ENCODE results near the gene SPDYE16.
"Not testable (repeated sequence)": the region's sequence is repeated elsewhere in the genome, so short reads cannot be mapped to it uniquely, and the experiment has no call there.

Gene SPDYE16

DNA sequence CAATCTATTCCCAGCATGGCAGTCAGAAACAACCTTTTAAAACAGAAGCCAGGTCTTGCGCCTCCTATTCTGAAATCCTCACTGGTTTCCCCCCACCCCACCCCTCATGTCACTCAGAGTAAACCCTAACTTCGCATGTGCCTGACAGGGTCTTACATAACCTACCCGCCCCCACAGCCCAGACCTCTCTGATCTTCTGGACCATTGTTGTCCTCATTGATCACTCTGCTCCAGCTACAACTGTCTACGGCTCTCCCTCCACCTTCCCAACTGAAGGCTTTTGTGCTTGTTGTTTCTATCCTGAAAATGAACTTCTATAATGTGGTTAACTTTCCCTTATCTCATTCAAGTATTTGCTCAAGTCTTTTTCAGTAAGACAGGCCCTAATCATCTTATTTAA is 17.1 kb upstream of the SPDYE16 start:
- not testable (repeated sequence) for DNase-seq (ENCODE audit: low read depth in 2 of 2); H3K4me3 ChIP-seq (replicated peaks in 1 of 2; ENCODE audit: low read depth in 2 of 2, low read length in 2 of 2)

DNA sequence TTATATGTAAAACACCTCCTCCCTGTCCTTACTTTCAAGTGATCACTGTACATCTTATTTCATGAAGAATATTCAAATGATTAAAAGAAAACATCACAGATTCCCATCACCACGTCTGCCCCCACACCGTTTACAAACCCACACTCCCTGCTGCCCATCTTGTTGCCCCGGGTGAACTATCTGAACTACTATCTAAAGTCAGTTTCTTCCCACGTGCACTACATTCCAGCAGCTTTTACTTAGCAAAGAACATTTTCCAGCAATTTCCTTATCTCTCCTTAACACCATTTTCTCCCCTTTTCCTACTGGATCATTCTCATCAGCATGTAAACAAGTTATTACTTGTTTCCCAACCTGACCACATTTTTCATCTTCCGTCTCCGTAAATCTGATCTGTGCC is 16.6 kb upstream of the SPDYE16 start:
- not testable (repeated sequence) for DNase-seq (ENCODE audit: low read depth in 2 of 2); H3K4me3 ChIP-seq (replicated peaks in 1 of 2; ENCODE audit: low read depth in 2 of 2, low read length in 2 of 2)

DNA sequence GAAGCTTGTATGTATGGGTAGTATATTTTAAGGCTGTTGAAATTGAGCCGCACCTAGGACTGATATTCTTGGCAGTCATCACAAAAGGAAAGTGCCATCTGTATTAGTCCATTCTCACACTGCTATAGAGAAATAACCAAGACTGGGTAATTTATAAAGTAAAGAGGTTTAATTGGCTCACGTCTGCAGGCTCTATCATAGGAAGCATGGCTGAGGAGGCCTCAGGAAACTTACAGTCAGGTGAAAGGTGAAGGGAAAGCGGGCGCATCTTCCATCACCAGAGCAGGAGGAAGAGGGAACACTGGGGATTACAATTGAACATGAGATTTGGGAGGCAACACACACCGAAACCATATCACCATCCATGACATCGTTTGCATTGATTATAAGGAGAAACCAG is 8.9 kb upstream of the SPDYE16 start:
- H3K4me3 ChIP-seq (replicated peaks in 1 of 2; ENCODE audit: low read depth in 2 of 2, low read length in 2 of 2); DNase-seq (ENCODE audit: low read depth in 2 of 2): not testable (repeated sequence)

DNA sequence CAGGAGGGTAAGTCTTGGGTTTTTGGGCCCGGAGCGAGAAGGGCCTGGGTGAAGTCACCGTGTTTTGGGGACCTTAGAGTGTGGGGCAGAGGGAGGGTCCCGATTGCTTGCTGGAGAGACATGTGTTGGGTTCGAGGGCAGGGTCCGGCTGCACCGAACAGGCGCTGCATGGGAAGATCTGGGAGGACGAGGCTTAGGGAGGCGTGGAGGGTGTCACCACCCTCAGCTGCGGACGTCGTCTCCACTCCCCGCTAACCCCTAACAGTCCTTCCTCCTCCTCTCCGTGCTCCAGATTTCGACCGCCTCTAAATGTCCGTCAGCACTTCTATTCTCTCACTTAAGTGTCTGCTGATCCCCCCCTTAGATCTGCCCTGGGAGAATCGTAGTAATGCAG is 6.8 kb upstream of the SPDYE16 start:
- peak overlapping the region; percentile 68 to 72 for H3K4me3 ChIP-seq (replicated peaks in 1 of 2; ENCODE audit: low read depth in 2 of 2, low read length in 2 of 2)
- not testable (repeated sequence) for DNase-seq (ENCODE audit: low read depth in 2 of 2)

DNA sequence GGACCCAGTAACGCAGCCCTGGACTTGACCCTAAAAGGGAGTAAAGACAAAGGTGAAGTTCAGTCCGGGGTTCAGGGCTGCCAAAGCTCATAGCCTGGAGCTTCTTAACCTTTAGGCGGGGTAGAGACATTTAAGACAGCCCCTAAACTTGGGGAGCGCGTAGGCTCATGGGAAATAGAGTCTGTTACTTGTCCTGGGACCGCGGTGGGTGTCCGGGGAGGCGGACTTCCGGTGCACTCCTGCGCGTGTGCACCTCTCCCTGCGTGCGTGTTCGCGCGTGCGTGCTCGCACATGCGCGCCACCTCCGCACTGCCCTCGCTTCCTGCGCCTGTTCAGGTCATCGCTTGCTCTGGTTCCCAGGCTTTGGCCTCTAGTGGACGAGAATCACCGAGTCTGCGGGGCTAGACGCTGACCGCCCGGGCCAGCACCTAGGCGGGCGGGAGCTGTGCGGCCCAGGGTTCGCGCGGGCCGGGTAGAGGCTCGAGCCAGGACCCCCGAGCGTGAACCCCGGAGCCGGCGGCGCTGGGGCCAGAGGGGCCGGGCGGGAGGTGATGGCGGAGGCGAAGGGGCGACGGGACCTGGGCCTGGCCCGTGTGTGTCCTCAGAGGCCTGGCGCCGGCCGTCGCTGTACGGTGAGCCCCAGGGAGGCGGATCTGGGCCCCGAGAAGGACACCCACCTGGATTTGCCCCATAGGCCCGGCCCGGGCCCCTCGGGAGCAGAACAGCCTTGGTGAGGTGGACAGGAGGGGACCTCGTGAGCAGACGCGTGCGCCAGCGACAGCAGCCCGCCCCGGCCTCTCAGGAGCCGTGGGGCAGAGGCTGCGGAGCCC is 6.1 kb upstream of the SPDYE16 start:
- peak overlapping the region; percentile 68 to 72 for H3K4me3 ChIP-seq (replicated peaks in 1 of 2; ENCODE audit: low read depth in 2 of 2, low read length in 2 of 2)
- DNase-seq (ENCODE audit: low read depth in 2 of 2): peak; percentile 86 to 95

DNA sequence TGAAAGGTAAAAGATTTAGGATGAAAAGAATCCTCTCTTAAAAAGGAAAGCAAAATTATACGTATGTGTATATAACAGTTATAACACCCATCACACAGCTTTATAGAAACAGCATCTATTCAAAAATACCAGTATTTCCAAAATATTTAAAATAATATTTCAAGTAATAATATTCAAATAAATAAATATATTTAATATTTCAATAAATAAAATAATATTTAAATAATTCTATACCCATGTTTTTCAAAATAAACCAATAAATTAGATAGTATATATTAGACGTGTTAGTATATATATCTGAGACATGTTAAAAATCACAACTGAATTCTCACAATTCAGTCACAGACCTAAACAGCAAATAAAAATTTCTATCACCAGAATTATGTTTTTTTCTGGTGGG is 11.5 kb downstream of the SPDYE16 start:
- H3K4me3 ChIP-seq (replicated peaks in 1 of 2; ENCODE audit: low read depth in 2 of 2, low read length in 2 of 2); DNase-seq (ENCODE audit: low read depth in 2 of 2): not testable (repeated sequence)

DNA sequence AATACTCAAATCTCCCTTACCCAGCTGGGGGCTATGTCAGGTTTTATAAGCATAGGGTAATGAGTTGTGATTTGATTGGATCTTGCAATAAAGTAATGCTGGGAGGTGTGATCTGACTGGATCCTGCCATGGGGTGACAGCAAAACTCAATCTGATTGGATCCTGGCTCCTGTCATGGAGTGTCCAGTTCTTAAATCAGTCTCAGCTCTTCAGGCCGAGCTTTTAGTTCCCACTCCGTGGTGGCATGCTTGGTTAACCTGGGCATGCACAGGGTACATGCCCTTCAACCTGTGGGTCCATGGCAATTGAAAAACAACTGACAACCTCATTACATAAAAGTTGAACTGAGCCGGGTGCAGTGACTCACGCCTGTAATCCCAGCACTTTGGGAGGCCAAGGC is 16.9 kb downstream of the SPDYE16 start:
- H3K4me3 ChIP-seq (replicated peaks in 1 of 2; ENCODE audit: low read depth in 2 of 2, low read length in 2 of 2); DNase-seq (ENCODE audit: low read depth in 2 of 2): not testable (repeated sequence)

DNA sequence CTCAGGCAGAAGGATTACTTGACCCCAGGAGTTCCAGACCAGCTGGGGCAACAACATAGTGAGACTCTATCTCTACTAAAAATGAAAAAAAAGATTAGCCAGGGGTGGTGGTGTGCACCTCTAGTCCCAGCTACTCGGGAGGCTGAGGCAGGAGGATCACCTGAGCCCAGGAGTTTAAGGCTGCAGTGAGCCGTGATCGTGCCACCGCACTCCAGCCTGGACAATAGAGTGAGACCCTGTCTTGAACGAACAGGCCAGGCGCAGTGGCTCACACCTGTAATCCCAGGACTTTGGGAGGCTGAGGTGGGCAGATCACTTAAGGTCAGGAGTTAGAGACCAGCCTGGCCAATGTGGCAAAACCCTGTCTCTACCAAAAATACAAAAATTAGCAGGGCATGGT is 26.2 kb downstream of the SPDYE16 start:
- DNase-seq (ENCODE audit: low read depth in 2 of 2); H3K4me3 ChIP-seq (replicated peaks in 1 of 2; ENCODE audit: low read depth in 2 of 2, low read length in 2 of 2): not testable (repeated sequence)

DNA sequence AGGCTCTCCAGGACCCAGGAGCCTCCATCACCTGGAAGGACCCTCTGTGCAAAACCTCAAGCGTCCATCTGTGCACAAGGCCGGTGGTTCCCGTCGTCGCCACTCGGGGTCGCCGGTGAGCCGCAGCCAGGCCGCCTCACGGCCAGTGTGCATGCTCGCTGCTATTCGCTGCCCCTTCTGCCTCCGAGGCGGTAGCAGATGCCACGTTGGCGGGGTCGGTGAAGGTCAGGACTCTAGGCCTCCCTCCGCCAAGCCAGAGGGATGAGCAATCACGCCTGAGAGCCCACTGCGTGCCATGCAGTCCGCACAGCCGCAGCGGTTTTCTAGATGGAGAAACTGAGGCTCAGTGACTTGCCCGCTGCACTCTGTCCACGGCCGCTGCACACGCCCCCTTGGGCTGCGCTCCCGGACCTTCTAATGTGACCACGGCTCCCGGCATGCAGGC is 27.1 kb downstream of the SPDYE16 start:
- H3K4me3 ChIP-seq (replicated peaks in 1 of 2; ENCODE audit: low read depth in 2 of 2, low read length in 2 of 2): no peak overlapping the region
- TF ChIP-seq, protein P1, sequence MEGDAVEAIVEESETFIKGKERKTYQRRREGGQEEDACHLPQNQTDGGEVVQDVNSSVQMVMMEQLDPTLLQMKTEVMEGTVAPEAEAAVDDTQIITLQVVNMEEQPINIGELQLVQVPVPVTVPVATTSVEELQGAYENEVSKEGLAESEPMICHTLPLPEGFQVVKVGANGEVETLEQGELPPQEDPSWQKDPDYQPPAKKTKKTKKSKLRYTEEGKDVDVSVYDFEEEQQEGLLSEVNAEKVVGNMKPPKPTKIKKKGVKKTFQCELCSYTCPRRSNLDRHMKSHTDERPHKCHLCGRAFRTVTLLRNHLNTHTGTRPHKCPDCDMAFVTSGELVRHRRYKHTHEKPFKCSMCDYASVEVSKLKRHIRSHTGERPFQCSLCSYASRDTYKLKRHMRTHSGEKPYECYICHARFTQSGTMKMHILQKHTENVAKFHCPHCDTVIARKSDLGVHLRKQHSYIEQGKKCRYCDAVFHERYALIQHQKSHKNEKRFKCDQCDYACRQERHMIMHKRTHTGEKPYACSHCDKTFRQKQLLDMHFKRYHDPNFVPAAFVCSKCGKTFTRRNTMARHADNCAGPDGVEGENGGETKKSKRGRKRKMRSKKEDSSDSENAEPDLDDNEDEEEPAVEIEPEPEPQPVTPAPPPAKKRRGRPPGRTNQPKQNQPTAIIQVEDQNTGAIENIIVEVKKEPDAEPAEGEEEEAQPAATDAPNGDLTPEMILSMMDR (IDR thresholded peaks at IDR 0.05; ENCODE audit: low read depth, low read length): no peak
- DNase-seq (ENCODE audit: low read depth in 2 of 2): peak in 1 of 2 donors; percentile 42

DNA sequence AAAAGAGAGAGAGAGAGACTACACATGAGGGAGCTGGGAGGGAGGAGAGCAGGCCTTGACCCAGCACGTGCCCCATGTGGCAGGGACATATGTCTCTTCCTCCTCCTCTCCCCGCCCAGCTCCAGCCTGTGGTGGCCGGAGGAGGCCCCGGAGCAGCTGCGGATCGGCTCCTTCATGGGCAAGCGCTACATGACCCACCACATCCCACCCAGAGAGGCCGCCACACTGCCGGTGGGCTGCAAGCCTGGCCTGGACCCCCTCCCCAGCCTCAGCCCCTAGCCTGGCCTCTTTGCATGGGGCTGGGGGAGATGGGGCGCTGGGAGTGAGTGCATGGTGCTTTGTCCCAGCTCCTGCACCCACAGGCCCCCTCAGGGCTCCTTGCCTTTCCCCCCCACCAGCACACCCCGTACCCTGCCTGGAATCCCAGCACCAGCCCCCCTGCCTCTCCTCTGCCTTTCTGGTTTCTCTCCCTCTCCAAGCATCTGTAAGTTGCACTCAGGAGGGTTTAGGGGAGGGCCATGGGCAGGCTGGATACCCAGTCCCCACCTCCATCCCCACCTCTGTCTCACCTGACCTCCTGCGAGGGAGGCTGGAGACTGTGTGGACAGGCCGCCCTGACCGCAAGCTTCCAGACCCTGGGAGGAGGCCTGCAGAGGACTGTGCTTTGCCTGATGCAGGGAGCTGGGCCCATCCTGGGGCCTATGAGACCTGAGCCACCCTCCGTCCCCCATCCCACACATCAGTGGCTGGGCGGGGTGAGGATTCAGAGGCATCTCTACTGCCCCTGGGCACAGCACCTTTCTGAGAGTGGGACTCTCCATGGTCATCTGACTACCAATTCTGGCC is 27.9 kb downstream of the SPDYE16 start:
- H3K4me3 ChIP-seq (replicated peaks in 1 of 2; ENCODE audit: low read depth in 2 of 2, low read length in 2 of 2): no peak overlapping the region
- no peak for DNase-seq (ENCODE audit: low read depth in 2 of 2)
- TF ChIP-seq, protein P1 (IDR thresholded peaks at IDR 0.05; ENCODE audit: low read depth, low read length): no peak
